ENCODE measurements around the gene SIPA1L3.
A peak's percentile ranks its signal among the peaks of the same experiment; 100 is the strongest.

Gene SIPA1L3

GRCh38 chr19:38076337-38076736 lies 169.3 kb downstream of the SIPA1L3 start:
- Mint-ChIP-seq H3K36me3 (peaks cover 38 to 64% of the 10 kb centered on the region in 2 donors), H3K9me3 (peaks cover 3 to 8% of the 10 kb centered on the region in 2 donors)
- no peak for ATAC-seq (replicated peaks)

GRCh38 chr19:38078302-38078930 lies 171.4 kb downstream of the SIPA1L3 start:
- DNase-seq (no peak), ATAC-seq (replicated peaks) (no peak)
- Mint-ChIP-seq H3K36me3 (peaks cover 37 to 53% of the 10 kb centered on the region in 2 donors), H3K27ac (peak overlapping the region; percentile 37), H3K27me3 (no peaks in the 10 kb centered on the region), H3K4me3 (peak overlapping the region in 1 of 2 donors; percentile 2), H3K4me1 (peaks cover 26 to 59% of the 10 kb centered on the region in 2 donors), H3K9me3 (peaks cover 3 to 8% of the 10 kb centered on the region in 2 donors)

More at GRCh38 chr19:38076337-38076736, 169.3 kb downstream of the SIPA1L3 start:
- no peak for DNase-seq
- Mint-ChIP-seq H3K4me3 (no peak overlapping the region), H3K4me1 (peaks cover 29 to 68% of the 10 kb centered on the region in 2 donors), H3K27ac (peak overlapping the region; percentile 59), H3K27me3 (no peaks in the 10 kb centered on the region)

GRCh38 chr19:38079926-38080380 lies 172.9 kb downstream of the SIPA1L3 start:
- peak; percentile 70 for DNase-seq
- Mint-ChIP-seq H3K27ac (peak overlapping the region; percentile 95), H3K4me1 (peaks cover 26 to 46% of the 10 kb centered on the region in 2 donors), H3K27me3 (no peaks in the 10 kb centered on the region), H3K36me3 (peaks cover 35 to 50% of the 10 kb centered on the region in 2 donors), H3K4me3 (peak overlapping the region; percentile 40 to 43), H3K9me3 (peaks cover 3 to 8% of the 10 kb centered on the region in 2 donors)
- ATAC-seq (replicated peaks): peak; percentile 93 to 94

GRCh38 chr19:38081547-38082255 lies 174.7 kb downstream of the SIPA1L3 start:
- Mint-ChIP-seq H3K4me3 (peak overlapping the region in 1 of 2 donors; percentile 22), H3K36me3 (peaks cover 36 to 47% of the 10 kb centered on the region in 2 donors), H3K27ac (peak overlapping the region; percentile 95), H3K9me3 (peaks cover 3 to 4% of the 10 kb centered on the region in 2 donors), H3K27me3 (no peaks in the 10 kb centered on the region), H3K4me1 (peaks cover 28 to 50% of the 10 kb centered on the region in 2 donors)
- ATAC-seq (replicated peaks): no peak
- DNase-seq: no peak

GRCh38 chr19:38082256-38083118 lies 175.5 kb downstream of the SIPA1L3 start:
- peaks cover 35 to 48% of the 10 kb centered on the region in 2 donors for H3K36me3 Mint-ChIP-seq
- H3K4me3 Mint-ChIP-seq: no peak overlapping the region
- H3K27me3 Mint-ChIP-seq: no peaks in the 10 kb centered on the region

GRCh38 chr19:38084196-38084595 lies 177.2 kb downstream of the SIPA1L3 start:
- Mint-ChIP-seq H3K36me3 (peaks cover 31 to 50% of the 10 kb centered on the region in 2 donors), H3K9me3 (peaks cover 3% of the 10 kb centered on the region in 2 donors), H3K27ac (no peak overlapping the region), H3K27me3 (no peaks in the 10 kb centered on the region), H3K4me3 (no peak overlapping the region), H3K4me1 (peaks cover 23 to 39% of the 10 kb centered on the region in 2 donors)
- no peak for ATAC-seq (replicated peaks)
- DNase-seq: no peak

More at GRCh38 chr19:38082256-38083118, 175.5 kb downstream of the SIPA1L3 start:
- DNase-seq (no peak), ATAC-seq (replicated peaks) (no peak)
- Mint-ChIP-seq H3K4me1 (peaks cover 29 to 53% of the 10 kb centered on the region in 2 donors), H3K9me3 (peaks cover 3% of the 10 kb centered on the region in 2 donors), H3K27ac (no peak overlapping the region)

GRCh38 chr19:38089440-38089839 lies 182.4 kb downstream of the SIPA1L3 start:
- no peaks in the 10 kb centered on the region for H3K9me3 Mint-ChIP-seq
- peaks cover 7 to 8% of the 10 kb centered on the region in 2 donors for H3K4me1 Mint-ChIP-seq
- no peak overlapping the region for H3K4me3 Mint-ChIP-seq
- no peaks in the 10 kb centered on the region for H3K27me3 Mint-ChIP-seq
- H3K36me3 Mint-ChIP-seq: peaks cover 21 to 48% of the 10 kb centered on the region in 2 donors
- no peak for ATAC-seq (replicated peaks)
- peak overlapping the region; percentile 37 for H3K27ac Mint-ChIP-seq
- DNase-seq: no peak

- no peak for DNase-seq
- ATAC-seq (replicated peaks): no peak
- Mint-ChIP-seq H3K4me3 (no peak overlapping the region), H3K36me3 (peaks cover 23 to 62% of the 10 kb centered on the region in 2 donors), H3K9me3 (no peaks in the 10 kb centered on the region), H3K4me1 (peaks cover 17 to 18% of the 10 kb centered on the region in 2 donors), H3K27me3 (no peaks in the 10 kb centered on the region), H3K27ac (peak overlapping the region; percentile 77)
Observed at GRCh38 chr19:38093154-38093553, 186.1 kb downstream of the SIPA1L3 start.

GRCh38 chr19:38093587-38093986 lies 186.6 kb downstream of the SIPA1L3 start:
- no peak overlapping the region for H3K4me3 Mint-ChIP-seq
- DNase-seq (no peak), ATAC-seq (replicated peaks) (no peak)
- H3K9me3 Mint-ChIP-seq: no peaks in the 10 kb centered on the region
- peaks cover 16 to 17% of the 10 kb centered on the region in 2 donors for H3K4me1 Mint-ChIP-seq
- no peak overlapping the region for H3K27ac Mint-ChIP-seq
- peaks cover 23 to 59% of the 10 kb centered on the region in 2 donors for H3K36me3 Mint-ChIP-seq
- H3K27me3 Mint-ChIP-seq: no peaks in the 10 kb centered on the region

- Mint-ChIP-seq H3K4me1 (peaks cover 15 to 17% of the 10 kb centered on the region in 2 donors), H3K36me3 (peaks cover 36 to 66% of the 10 kb centered on the region in 2 donors), H3K9me3 (peaks cover 0 to 2% of the 10 kb centered on the region in 2 donors), H3K27me3 (no peaks in the 10 kb centered on the region), H3K27ac (peak overlapping the region; percentile 93), H3K4me3 (no peak overlapping the region)
- peak; percentile 88 to 89 for ATAC-seq (replicated peaks)
- DNase-seq: peak; percentile 53
Observed at GRCh38 chr19:38095411-38096308, 188.7 kb downstream of the SIPA1L3 start.

GRCh38 chr19:38099966-38100365 lies 193.0 kb downstream of the SIPA1L3 start:
- ATAC-seq (replicated peaks) (no peak), DNase-seq (no peak)
- H3K36me3 Mint-ChIP-seq: peaks cover 54 to 75% of the 10 kb centered on the region in 2 donors
- H3K27me3 Mint-ChIP-seq: no peaks in the 10 kb centered on the region
- H3K4me3 Mint-ChIP-seq: no peak overlapping the region
- H3K4me1 Mint-ChIP-seq: peaks cover 15 to 26% of the 10 kb centered on the region in 2 donors
- peaks cover 0 to 2% of the 10 kb centered on the region in 2 donors for H3K9me3 Mint-ChIP-seq
- peak overlapping the region; percentile 6 for H3K27ac Mint-ChIP-seq

- Mint-ChIP-seq H3K27me3 (no peaks in the 10 kb centered on the region), H3K27ac (no peak overlapping the region), H3K36me3 (peaks cover 48 to 74% of the 10 kb centered on the region in 2 donors), H3K4me3 (no peak overlapping the region), H3K4me1 (peaks cover 8 to 20% of the 10 kb centered on the region in 2 donors), H3K9me3 (peaks cover 0 to 2% of the 10 kb centered on the region in 2 donors)
- DNase-seq: no peak
- no peak for ATAC-seq (replicated peaks)
Observed at GRCh38 chr19:38100589-38100988, 193.6 kb downstream of the SIPA1L3 start.

GRCh38 chr19:38101723-38102122 lies 194.7 kb downstream of the SIPA1L3 start:
- Mint-ChIP-seq H3K4me1 (peaks cover 5 to 10% of the 10 kb centered on the region in 2 donors), H3K27ac (no peak overlapping the region), H3K36me3 (peaks cover 45 to 72% of the 10 kb centered on the region in 2 donors), H3K9me3 (peaks cover 0 to 2% of the 10 kb centered on the region in 2 donors), H3K27me3 (no peaks in the 10 kb centered on the region), H3K4me3 (no peak overlapping the region)
- DNase-seq: no peak
- ATAC-seq (replicated peaks): no peak

All from stimulated activated naive B cell treated with anti-CD40 and anti-IgM and Interleukin-4, amounts not matched to agents 10 μg/mL and 1 μg/mL and 100 μg/mL, for 72 hours (primary cell).